GM06990 (cell line): ENCODE measurements around the gene SZRD1.

Experiments used
- DNase-seq: peaks from one replicate; pipeline ENCODE4 v3.0.0-alpha.2; 2011; ENCODE audit not compliant: insufficient read length; ENCODE audit errors: extremely low read depth
- H3K27me3 ChIP-seq: replicated peaks from 2 replicates; pipeline ENCODE4 v1.6.0; 2011; ENCODE audit warnings: low read length; ENCODE audit not compliant: control insufficient read depth, insufficient read depth
- H3K36me3 ChIP-seq: 2 replicates; pipeline ENCODE4 v1.5.1; 2011; ENCODE audit warnings: low read length; ENCODE audit not compliant: control insufficient read depth, insufficient read depth
- H3K4me3 ChIP-seq: replicated peaks from 2 replicates; pipeline ENCODE4 v1.5.1; 2011; ENCODE audit warnings: low read depth, mild to moderate bottlenecking, control low read depth, low read length
- TF ChIP-seq, protein P1 (sequence below): IDR thresholded peaks from 2 replicates; pipeline ENCODE4 v1.5.1; 2011; ENCODE audit warnings: low read length, control low read depth, mild to moderate bottlenecking, inconsistent platforms; ENCODE audit not compliant: insufficient read depth, poor library complexity, severe bottlenecking

SZRD1 gene

DNA sequence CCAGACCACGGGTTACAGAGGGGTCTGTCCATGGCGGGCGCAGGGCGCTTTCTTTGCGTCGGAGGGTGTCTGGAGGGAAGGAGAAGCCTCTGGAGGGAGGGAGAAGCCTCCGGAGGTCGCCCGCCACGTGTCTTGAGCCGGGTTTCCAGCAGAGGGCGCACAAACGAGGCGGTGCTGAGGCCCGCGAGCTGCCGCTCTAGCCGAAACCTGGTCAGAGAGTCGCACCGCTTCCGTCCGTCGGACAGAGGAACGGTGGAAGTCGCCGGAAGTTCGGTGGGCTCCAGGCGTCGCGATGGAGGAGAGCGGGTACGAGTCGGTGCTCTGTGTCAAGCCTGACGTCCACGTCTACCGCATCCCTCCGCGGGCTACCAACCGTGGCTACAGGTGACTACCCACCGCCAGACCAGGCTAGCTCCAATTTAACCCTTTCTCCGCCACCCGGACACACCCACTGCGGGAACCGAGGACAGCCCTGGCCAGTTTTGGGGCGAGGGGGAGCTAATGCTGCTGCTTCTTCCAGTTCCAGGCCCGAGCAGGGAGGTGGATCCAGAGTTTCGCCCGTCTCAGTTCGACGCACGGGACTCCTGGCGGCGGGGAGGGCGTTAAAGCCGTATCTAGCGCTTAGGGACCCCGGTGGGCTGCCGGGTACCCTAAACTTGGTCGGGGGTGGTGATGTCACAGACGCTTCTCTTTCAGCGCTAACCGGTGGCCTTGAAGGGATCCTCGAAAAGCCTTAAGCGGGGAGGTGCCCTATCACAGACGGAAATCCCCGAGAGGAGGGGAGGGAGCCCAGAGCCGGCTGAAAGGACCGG, 73.6 kb downstream of the SZRD1 start, which contains the start of gene NECAP2:
Gene NECAP2 (plus strand): TSS at position 255 of the 812 bp plus-strand sequence. CDS start 38 bp downstream, at position 293.
- TF ChIP-seq, protein P1, sequence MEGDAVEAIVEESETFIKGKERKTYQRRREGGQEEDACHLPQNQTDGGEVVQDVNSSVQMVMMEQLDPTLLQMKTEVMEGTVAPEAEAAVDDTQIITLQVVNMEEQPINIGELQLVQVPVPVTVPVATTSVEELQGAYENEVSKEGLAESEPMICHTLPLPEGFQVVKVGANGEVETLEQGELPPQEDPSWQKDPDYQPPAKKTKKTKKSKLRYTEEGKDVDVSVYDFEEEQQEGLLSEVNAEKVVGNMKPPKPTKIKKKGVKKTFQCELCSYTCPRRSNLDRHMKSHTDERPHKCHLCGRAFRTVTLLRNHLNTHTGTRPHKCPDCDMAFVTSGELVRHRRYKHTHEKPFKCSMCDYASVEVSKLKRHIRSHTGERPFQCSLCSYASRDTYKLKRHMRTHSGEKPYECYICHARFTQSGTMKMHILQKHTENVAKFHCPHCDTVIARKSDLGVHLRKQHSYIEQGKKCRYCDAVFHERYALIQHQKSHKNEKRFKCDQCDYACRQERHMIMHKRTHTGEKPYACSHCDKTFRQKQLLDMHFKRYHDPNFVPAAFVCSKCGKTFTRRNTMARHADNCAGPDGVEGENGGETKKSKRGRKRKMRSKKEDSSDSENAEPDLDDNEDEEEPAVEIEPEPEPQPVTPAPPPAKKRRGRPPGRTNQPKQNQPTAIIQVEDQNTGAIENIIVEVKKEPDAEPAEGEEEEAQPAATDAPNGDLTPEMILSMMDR: peak; percentile 95

DNA sequence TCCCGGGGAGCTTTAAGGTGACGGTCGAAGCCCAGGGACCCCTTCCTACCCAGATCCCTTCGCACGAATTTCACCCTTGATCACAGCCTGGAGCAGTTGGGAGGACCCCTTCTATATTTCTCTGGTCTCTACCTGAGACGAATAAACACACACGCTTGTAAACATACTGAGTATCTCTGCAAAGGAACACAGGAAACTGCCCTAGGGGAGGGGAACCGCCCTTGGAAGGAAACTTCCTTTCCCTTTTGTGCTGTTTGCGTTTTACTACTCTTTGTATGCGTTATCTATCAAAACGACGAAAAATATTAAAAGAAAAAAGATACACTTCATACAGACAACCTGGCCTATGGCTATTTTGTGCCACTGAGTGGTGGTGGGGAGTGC, 74.2 kb downstream of the SZRD1 start:
- DNase-seq: no peak
- TF ChIP-seq, protein P1: no peak
- no peaks in the 10 kb centered on the region for H3K27me3 ChIP-seq
- peaks cover 15% of the 10 kb centered on the region for H3K36me3 ChIP-seq
- peak overlapping the region; percentile 99 for H3K4me3 ChIP-seq

More for the DNA sequence above, 73.6 kb downstream of the SZRD1 start, which contains the start of gene NECAP2:
- no peaks in the 10 kb centered on the region for H3K27me3 ChIP-seq
- peaks cover 14% of the 10 kb centered on the region for H3K36me3 ChIP-seq
- H3K4me3 ChIP-seq: peak within 1 kb of the TSS; percentile 99
- peak; percentile 93 for DNase-seq

DNA sequence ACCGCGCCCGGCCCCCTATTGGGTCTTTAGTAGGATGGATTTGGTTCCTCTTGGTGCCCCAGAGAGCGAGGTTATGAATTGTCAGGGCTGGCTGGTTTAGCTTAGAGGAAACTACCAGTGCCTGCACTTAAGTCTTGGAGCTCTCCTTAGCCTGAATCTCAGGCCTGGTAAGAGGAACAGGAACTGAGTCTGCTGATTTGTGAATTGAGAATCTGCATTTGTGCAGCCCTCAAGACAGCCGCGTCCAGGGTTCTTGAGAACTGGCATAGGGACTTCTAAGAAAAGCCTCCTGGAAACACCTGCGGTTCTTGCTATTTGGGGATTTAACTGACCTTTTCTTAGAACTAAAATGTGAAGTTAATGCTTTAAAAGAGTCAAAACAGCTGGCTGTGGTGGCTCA, 75.2 kb downstream of the SZRD1 start:
- peaks cover 19% of the 10 kb centered on the region for H3K36me3 ChIP-seq
- H3K27me3 ChIP-seq: no peaks in the 10 kb centered on the region
- TF ChIP-seq, protein P1: no peak
- H3K4me3 ChIP-seq: peak overlapping the region; percentile 99
- no peak for DNase-seq

DNA sequence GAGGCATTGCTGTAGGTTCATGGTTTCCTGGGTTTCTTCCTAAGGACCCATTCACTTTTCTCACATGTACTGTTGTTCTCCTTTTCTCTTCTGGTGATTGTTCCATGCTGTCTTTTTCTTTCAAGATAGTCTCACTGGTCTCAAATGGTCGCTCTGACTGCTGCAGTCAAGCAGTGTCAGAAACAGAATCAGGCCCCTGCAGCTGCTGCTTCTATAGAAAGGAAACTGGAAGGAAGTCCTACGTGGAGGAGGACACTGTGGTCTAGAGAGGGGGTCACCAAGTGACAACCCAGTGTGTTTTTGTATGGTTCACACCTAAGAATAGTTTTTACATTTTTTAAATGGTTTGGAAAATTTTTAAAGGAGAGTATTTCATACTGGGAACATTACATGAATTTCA, 75.9 kb downstream of the SZRD1 start:
- Histone ChIP-seq H3K4me3 (peak overlapping the region; percentile 99), H3K36me3 (peaks cover 24% of the 10 kb centered on the region), H3K27me3 (no peaks in the 10 kb centered on the region)
- DNase-seq: no peak
- TF ChIP-seq, protein P1: no peak

DNA sequence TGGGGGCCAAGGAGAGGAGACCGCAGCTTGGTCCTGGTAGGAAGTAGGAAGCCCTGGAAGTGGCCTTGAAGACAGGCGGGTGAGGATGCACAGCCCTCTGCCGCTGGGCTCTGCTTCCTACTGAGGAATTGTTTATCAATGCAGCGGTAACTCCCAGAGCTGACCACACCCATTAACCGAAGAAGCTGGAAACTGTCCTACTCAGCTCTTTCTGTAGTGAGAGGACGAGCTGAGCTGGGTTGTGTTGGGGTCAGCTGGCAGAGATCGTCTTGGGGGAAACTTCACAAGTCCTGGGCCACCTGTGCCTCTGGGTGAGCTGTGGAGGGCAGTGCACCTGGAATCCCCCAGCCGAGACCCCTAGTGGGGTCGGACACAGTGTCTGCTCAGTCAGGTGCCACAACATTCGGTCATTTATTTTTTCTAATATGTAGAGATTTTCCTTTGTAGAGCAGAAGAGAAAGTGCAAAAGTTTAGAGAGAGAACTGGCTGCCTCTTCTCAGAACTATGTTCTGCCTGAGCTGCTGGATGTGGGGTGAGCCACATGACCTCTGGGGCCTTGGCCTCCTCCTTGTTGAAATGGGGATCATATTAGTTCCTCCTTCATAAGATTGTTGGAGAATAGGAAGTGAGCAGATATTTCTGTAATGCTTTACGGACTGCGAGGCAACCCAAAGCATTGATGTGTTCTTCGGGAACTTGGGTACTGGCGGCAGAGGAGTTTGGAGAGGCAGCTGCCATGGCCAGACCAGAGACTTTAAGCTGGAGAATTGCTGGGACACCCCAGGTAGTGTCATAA, 77.1 kb downstream of the SZRD1 start:
- DNase-seq: no peak
- peaks cover 35% of the 10 kb centered on the region for H3K36me3 ChIP-seq
- no peaks in the 10 kb centered on the region for H3K27me3 ChIP-seq
- TF ChIP-seq, protein P1: no peak
- H3K4me3 ChIP-seq: no peak overlapping the region
